ENCODE data around the gene RPN2. TPM values are rescaled to one million over a fixed set of nuclear protein-coding genes. Genes with fewer than 3 reads are reported as not detected.

RPN2 gene
- total RNA-seq, 1 experiment from 2014 or later = 257 TPM

DNA sequence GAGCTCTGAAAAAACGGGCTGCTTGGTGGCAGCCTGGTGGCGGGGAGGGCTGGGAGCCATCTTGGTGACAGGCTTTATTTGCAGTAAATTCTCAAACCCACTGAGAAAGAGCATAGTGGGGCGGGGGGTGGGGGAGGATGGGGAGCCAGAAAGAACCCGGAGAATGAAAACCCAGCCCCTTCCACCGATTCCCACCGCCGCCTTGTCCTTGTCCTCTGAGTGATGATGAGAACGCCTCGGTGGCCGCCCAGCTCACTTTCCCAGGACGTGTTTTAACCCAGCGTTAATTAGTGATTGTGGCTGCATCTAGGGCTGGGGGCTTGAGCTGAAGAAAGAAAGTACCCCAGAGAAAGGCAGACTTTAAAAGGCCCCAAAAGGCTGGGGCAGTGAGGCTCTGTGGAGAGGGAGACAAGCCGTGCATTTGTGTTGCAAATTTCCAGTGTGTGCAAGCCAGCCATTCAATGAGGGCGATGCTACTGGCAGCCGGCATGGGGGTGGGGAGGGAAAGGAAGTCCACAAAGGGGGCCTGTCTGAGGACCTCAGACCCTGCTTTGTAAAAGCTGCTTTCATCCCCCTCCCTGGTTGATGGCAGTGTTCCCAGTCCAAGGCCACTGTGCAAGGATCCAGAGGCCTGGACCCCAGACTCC, 88.7 kb downstream of the RPN2 start:
- H3K4me2 ChIP-seq (ENCODE audit: low read length) = no peak overlapping the region
- POLR2A ChIA-PET (ENCODE audit: unreplicated experiment) = interaction anchor here (0.6 kb wide), 1 partner anchor 264 kb away, joined by 5 read pairs; no protein-coding TSS in a partner anchor
- no TSS peak for BruUV-seq (replicated peaks)
- H3K27ac ChIP-seq (ENCODE audit: low read length) = no peak overlapping the region
- no peaks in the 10 kb centered on the region for H3K9me2 ChIP-seq (replicated peaks; ENCODE audit: low read length)
- H3K4me1 ChIP-seq (ENCODE audit: insufficient read depth, low read length) = peaks cover 14% of the 10 kb centered on the region
- DNase-seq (no peak), ATAC-seq (no peak)
- H3K9ac ChIP-seq (ENCODE audit: low read length) = no peak overlapping the region
- H3K27me3 ChIP-seq (ENCODE audit: low read length) = no peaks in the 10 kb centered on the region
- no peaks in the 10 kb centered on the region for H4K20me1 ChIP-seq (ENCODE audit: low read length)
- no peaks in the 10 kb centered on the region for H3K9me3 ChIP-seq (ENCODE audit: low read length)
- no peak overlapping the region for H3K4me3 ChIP-seq (ENCODE audit: low read length)
- no peaks in the 10 kb centered on the region for H3K79me2 ChIP-seq (ENCODE audit: low read length)
- no peaks in the 10 kb centered on the region for H3F3A ChIP-seq (ENCODE audit: low read length, unreplicated experiment)
- CTCF ChIA-PET = interaction anchor here (0.7 kb wide), 1 partner anchor 223 kb away, joined by 9 read pairs; no protein-coding TSS in a partner anchor
- TF ChIP-seq EZH2 (IDR thresholded peaks at IDR 0.05; ENCODE audit: low read length, unreplicated experiment) = no peak
- no peak for TF ChIP-seq EZH2phosphoT487 (IDR thresholded peaks at IDR 0.05; ENCODE audit: borderline replicate concordance, low read length)
- TF ChIP-seq, protein P1, sequence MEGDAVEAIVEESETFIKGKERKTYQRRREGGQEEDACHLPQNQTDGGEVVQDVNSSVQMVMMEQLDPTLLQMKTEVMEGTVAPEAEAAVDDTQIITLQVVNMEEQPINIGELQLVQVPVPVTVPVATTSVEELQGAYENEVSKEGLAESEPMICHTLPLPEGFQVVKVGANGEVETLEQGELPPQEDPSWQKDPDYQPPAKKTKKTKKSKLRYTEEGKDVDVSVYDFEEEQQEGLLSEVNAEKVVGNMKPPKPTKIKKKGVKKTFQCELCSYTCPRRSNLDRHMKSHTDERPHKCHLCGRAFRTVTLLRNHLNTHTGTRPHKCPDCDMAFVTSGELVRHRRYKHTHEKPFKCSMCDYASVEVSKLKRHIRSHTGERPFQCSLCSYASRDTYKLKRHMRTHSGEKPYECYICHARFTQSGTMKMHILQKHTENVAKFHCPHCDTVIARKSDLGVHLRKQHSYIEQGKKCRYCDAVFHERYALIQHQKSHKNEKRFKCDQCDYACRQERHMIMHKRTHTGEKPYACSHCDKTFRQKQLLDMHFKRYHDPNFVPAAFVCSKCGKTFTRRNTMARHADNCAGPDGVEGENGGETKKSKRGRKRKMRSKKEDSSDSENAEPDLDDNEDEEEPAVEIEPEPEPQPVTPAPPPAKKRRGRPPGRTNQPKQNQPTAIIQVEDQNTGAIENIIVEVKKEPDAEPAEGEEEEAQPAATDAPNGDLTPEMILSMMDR (conservative IDR thresholded peaks at IDR 0.05; ENCODE audit: low read depth, low read length) = no peak
- no peak overlapping the region for H2AFZ ChIP-seq (ENCODE audit: low read length)
- no peaks in the 10 kb centered on the region for H3K36me3 ChIP-seq (ENCODE audit: low read depth, low read length)
- intact Hi-C loops (cut with micrococcal nuclease) = loop anchor here (5.0 kb wide), 1 partner anchor 70 kb away; no protein-coding TSS in a partner anchor

DNA sequence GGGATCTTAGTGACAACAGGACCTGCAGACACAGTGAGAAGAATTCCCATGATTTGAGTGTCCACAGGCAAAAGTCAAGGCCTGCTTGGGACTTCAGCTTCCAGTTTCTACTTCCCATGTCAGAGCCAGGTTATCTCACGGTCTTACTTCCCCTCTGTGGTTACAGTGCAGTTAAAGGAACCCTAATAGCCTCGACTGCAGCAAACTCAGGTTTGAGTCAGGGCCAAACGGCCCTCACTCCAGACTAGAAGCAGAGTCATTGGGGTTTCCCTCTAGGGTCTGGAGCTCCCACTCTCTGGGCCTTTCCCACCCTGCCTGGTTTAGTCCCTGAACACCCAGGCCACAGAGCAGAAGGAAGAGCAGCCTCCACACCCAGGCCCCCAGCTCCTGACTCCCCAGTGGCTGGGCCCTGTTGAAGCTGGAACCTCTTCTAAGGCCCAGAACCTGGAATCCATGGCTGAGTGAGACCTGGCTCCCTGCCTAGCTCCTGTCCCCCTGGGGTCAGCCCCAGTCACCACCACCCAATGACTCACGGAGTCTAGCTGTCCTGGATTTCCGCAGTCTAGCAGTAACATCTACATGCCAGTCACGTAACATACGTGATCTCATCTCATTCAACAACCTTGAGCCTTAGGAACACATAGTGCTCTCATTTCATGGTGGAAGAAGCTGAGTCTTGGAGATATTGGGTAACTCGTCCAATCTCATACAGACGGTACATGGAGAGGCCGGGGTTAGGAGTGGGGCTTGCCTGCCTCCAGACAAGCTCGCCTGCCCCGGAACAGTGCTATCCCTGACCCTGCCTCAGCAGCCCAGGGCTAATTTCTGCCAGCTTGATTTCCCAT, 91.7 kb downstream of the RPN2 start:
- H3K9me3 ChIP-seq (ENCODE audit: low read length) = no peaks in the 10 kb centered on the region
- no peaks in the 10 kb centered on the region for H3K36me3 ChIP-seq (ENCODE audit: low read depth, low read length)
- BruUV-seq (replicated peaks) = no TSS peak
- no peaks in the 10 kb centered on the region for H3K9me2 ChIP-seq (replicated peaks; ENCODE audit: low read length)
- no peak overlapping the region for H3K27ac ChIP-seq (ENCODE audit: low read length)
- peaks cover 13% of the 10 kb centered on the region for H3K4me1 ChIP-seq (ENCODE audit: insufficient read depth, low read length)
- POLR2A ChIA-PET (ENCODE audit: unreplicated experiment) = interaction anchor here (0.5 to 0.6 kb wide), 2 partner anchors 18 to 233 kb away, joined by 3 read pairs; no protein-coding TSS in a partner anchor
- H3K4me2 ChIP-seq (ENCODE audit: low read length) = no peak overlapping the region
- CTCF ChIA-PET = interaction anchor here (0.6 to 1.4 kb wide), 5 partner anchors 112 to 363 kb away, joined by 3 to 5 read pairs (median 3); no protein-coding TSS in a partner anchor
- H3K79me2 ChIP-seq (ENCODE audit: low read length) = no peaks in the 10 kb centered on the region
- DNase-seq = no peak
- H2AFZ ChIP-seq (ENCODE audit: low read length) = no peak overlapping the region
- H3K27me3 ChIP-seq (ENCODE audit: low read length) = no peaks in the 10 kb centered on the region
- TF ChIP-seq EZH2 (IDR thresholded peaks at IDR 0.05; ENCODE audit: low read length, unreplicated experiment) (no peak), EZH2phosphoT487 (IDR thresholded peaks at IDR 0.05; ENCODE audit: borderline replicate concordance, low read length) (no peak)
- TF ChIP-seq, protein P1 (conservative IDR thresholded peaks at IDR 0.05; ENCODE audit: low read depth, low read length) = no peak
- ATAC-seq = no peak
- H3K9ac ChIP-seq (ENCODE audit: low read length) = no peak overlapping the region
- intact Hi-C loops (cut with micrococcal nuclease) = no loop called here
- no peak overlapping the region for H3K4me3 ChIP-seq (ENCODE audit: low read length)
- no peaks in the 10 kb centered on the region for H3F3A ChIP-seq (ENCODE audit: low read length, unreplicated experiment)
- no peaks in the 10 kb centered on the region for H4K20me1 ChIP-seq (ENCODE audit: low read length)

Data from PC-3 (cell line).